ENCODE data around the gene LARGE1. TPM values are rescaled to one million over a fixed set of nuclear protein-coding genes. Genes with fewer than 3 reads are reported as not detected.

The LARGE1 gene
- total RNA-seq, 1 donor from 2014 or later: 81.6 TPM

DNA sequence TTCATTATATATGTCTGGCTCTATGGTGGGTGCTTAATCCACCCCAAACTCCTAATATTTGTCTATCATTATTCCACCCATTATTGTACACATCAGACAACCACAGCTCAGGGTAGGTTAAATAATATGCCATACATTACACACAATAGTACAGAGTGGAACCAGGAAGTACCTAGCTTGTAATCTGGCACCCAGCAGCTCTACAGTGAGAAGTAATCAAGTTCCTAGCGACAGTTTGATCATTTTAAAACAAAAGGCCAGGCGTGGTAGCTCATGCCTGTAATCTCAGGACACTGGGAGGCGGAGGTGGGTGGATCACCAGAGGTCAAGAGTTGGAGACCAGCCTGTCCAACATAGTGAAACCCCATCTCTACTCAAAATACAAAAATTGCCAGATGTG is 141.0 kb downstream of the LARGE1 start:
- DNase-seq (ENCODE audit: low spot score): no peak

DNA sequence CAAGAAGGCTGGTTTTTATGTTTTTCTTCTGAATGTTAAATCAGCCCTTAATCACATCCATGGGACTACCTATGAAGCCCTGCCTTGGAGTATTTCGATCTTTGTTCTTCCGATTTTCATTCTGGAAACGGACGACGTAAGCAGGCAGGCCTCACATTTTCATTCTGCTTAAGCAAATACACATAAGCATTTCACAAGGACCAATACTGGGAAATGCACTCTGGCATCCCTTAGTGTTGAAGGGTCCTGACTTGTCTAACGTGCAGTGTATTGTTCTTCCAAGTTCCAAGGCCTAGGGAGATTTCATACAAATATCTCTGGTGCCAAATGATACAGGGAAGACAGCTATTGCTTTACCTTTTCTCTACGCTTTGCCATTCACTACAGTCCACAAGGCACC is 143.8 kb downstream of the LARGE1 start:
- no peak for DNase-seq (ENCODE audit: low spot score)

DNA sequence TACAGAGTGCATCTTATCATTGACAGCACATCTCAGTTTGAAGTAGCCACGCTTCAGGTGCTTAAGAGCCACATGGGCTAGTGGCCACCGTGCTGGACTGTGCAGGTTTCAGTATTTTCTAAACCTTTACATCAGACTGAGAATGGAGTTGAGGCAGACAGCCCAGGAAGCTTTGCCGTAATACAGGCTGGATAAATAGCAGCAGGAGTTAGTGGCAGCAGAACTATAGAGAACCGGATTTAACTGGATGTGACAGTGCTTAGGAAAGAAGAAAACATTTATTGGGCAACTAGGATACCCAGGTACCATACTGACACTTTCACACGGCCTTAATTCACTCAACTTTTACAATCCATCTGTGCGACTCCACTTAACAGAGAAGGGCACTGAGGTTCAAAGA is 145.5 kb downstream of the LARGE1 start:
- no peak for DNase-seq (ENCODE audit: low spot score)

DNA sequence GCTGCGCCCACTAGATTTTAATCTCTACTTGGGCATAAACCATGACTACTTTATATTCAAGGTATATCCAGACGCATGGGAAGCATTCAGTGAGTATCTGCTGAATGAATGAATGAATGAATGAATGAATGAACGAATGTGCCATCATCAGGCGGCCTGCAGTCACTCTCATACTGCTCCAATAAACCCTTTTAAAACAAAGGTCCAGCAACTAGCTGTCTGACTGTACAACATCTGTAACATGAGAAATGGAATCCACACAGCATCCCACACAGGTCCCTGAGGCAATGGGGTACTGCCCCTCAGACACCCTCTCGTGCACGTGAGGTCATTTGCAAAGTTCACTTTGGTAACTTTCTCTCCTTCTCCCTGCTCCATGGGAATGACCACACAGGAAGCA is 147.5 kb downstream of the LARGE1 start:
- DNase-seq (ENCODE audit: low spot score): no peak

DNA sequence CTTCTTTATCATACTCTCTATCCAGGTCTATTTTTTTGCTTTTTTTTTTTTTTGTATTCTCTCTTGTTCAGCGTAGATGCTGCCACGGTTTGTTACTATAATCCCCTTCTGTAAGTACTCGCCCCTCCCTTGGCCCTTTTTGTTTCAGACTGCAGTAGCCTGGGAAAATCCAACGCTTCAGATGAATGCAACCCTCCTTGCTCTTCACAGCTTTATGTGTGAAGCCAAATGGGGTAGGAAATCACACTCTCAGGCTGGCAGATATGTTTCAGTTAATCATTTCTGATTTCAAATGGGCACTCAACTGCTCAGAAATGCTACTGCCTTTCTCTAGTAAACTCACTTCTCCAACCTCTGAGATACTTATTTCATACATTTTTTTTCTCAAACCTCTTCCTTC is 149.1 kb downstream of the LARGE1 start:
- DNase-seq (ENCODE audit: low spot score): no peak

DNA sequence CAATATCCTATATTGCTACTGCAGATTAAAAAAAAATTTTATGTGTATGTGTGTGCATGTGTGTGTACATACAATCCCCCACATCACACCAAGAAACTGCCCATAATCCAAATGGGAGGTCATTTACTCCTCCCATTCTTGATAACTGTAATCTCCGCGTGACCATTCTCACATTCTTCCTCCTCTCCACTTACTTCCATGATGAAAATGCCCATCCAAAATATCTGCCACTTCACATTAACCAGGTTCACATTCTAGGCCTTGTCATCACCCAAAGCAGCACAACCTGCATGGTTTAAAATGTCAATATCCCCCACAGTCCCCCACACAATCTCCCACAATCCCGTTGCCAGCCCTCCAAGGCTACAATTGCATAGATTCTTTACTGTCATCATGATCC is 149.6 kb downstream of the LARGE1 start:
- no peak for DNase-seq (ENCODE audit: low spot score)

DNA sequence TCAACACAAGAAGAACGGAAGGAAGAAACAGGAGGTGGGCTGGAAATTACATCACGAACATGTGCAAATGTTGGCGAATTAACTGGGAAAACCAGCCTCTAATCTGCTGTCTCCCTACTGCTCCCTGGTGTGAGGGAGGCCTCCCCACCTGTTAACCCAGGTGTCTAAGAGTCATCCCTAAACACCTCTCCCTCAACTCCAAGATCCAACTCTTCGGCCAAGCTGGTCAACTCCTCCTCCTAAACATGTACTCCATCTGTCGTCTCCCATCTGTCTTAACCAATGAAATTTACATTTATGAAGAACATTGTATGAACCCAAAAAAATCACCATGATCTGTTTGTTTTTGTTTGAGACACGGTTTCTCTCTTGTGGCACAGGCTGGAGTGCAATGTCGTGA is 154.2 kb downstream of the LARGE1 start:
- no peak for DNase-seq (ENCODE audit: low spot score)

DNA sequence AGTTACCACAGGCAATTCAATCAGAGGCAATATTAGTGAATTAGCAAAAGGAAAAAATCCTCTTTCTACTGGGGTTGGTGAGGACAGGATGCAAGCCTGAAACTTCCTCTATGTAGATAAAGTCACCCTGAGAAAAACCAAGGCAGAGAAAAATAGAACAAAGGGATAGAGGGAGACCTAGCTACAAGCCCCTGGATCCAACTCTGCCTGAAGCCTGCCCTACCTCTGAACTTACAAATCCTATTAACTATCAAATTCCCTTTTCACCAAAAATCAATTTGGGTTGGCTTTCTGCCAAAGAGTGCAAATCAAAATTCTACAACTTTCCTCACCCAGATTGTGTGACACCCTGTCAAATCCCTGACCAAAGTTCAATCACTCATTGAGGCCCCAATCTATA is 161.3 kb downstream of the LARGE1 start:
- DNase-seq (ENCODE audit: low spot score): no peak

DNA sequence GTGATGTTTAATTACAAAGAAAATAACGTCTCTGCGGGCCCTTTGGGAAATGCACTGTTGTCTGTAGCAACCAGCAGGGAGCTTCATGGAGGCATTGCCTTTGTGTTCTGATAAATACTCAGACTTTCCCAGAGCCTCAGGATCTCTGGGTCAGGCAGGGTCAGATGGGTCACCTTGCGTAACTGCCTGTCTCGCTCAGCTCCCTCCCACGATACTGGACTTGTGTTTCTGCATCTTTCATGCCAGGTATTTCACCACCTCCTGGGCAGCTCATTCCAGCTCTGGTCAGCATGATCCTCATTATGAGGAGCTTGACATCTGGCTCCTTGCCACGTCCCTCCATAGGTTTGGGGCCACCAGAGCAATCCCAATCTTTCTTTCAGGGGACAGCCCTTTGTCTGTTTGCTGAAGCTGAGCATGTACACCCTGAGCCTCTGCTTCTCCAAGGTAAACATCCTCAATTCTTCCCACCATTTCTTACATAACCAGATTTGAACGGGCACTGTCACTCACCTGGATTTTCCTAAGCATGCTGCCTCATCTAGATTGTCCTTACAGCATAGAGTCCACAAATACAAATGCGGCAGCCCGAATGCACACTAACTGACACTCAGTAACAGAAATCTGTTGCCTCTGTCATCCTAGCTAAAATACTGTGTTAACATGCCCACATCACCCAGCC is 162.3 kb downstream of the LARGE1 start:
- DNase-seq (ENCODE audit: low spot score): no peak

DNA sequence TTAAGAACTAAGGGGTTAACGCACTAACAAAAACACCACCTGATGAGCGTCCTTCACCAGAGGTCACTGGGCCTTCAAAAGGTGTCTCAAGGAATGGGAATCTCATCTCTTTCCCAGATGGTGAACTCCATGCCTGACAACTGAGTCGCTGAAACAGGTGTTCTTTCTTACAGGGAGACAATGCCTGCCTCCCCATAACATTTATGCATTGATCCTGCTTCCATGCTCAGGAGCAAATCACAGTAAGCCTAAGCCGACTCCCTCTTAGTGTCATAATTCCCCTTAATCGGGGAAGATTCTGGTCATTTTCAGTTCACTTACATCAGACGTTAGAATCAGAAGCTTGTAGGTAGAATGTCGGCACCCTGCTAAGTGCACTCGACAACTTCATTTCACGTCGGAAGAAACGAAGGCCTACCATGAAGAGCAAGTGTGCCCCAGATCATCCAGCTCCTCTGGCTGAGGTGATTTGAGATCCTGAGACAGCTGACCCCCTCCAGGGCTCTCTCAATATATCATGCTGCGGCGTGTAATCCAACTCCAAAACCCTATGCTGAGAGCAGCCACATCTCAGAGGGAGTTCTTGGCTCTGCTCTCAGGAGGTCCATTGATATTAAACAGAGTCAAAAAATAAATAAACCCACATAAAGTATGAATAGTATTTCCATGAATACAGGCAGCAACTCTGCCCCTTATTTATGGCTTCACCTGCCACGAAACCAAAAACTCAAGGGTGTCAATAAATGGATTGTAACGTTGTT is 163.1 kb downstream of the LARGE1 start:
- DNase-seq (ENCODE audit: low spot score): no peak

DNA sequence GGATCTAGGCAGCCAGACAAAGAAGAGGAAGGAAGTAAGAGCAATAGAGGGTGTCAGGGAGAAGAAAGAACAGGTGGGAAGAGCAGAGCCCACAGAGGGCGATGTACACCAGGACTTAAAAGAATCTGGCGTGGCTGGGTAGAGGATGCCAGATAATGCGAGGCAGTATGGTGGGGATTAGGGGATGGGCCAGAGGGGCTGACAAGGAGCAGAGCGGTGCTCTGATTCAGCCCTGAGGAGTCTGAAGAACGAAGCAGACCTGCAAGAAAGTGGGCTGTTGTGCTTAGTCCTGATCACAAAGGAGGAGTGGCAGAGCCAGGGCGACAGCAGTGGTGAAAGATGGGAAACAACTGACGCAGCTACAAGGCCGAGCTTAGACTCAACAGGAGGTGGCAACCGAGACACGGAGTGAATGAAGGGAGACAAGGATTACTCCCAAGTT is 163.7 kb downstream of the LARGE1 start:
- DNase-seq (ENCODE audit: low spot score): no peak

DNA sequence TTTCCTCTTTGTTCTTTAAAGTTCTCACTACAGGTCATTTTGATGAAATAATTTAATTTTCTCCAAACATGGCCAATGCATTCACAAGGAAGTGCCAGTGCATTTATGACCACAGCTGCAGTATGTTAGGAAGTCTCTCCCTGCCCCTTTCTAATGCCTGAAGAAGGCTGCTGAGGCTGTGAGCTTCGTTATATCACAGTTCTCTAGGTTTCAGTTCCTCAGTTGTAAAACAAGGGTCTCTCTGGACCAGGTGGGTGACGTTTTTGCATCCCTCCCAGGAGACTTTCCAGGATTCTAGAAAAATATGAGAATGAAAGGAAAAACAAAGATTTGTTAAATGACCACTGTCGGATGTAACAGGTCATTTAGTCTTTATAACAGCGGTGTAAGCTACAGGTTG is 171.6 kb downstream of the LARGE1 start:
- DNase-seq (ENCODE audit: low spot score): no peak

DNA sequence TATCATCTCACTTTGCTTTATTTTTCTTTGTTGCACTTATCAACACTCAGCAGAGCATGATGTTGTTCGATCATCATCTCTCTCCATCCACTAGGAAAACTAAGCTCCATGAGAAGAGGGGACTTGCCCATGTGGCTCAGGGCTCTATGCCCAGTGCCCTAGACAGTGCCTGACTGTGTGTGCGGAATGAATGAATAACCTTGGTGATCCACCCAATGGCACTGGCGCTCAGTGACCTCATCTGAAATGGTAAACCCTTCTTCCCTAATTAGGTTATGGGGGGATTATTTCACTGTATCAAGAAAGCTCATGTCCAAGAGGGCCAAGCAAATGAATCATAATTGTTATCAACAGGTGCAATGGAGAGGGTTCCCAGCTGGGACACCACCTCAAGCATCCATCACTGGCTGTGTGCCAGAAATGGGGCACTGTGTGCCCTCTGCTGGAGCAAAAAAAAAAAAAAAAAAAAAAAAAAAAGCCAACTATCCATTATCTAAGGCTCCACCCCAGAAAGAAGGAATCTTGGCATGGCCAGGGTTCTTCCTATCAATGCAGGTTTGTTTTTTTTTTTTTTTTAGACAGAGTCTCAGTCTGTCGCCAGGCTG is 172.6 kb downstream of the LARGE1 start:
- no peak for DNase-seq (ENCODE audit: low spot score)

DNA sequence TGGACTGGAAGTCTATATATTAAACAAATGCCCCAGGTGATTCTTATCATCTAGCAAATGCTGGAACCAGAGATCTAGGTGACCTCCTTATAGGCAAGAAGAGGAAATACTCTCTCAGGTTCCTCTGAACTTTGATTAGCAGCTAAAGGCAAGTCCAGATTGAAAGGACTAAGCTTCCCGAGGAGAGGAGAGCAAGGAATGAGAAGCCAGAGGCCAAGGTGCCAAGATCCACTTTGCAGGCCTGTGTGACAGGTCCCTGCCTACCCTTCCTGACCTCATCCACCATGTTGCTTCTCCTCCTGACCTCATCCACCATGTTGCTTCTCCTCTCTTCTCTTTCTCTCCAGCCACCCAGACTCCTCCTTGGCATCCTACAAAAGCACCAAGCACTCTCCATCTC is 173.2 kb downstream of the LARGE1 start:
- no peak for DNase-seq (ENCODE audit: low spot score)

DNA sequence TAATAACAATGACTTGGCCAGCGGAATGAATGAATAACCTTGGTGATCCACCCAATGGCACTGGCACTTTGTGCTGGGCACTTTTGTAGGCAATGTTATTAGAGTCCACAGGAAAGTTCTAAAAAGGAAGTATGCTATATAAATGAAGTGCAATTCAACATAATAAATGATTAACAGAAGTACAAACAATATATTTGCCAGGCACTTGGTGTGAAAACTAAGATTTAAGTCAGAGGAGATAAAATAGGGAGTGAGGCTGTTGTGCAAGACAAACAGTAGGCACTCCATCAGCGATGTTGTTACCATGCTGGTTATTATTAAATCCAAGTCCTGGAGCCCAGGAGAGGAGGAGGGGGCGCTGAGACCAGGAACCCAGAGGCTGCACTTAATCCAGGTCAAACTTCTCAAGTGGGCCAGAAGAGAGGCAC is 173.8 kb downstream of the LARGE1 start:
- DNase-seq (ENCODE audit: low spot score): no peak

DNA sequence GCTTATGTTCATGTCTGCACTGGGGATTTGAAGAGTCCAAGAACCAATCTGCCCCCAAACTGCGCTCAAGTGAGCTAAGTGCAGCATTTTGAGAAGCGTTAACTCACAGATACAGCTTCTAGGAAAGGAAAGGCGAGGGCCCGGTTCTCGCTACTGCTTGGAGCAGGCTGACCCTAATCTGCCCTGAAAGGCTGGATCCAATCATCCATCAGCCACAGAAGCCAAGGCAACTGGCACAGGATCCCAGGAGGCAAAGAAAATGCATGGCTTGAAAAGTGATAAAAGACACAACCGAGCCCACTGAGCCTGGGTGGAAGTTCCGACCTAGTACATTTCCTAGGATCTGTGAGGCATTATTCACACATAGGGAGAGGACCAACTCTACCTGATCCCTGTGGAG is 174.8 kb downstream of the LARGE1 start:
- DNase-seq (ENCODE audit: low spot score): no peak

DNA sequence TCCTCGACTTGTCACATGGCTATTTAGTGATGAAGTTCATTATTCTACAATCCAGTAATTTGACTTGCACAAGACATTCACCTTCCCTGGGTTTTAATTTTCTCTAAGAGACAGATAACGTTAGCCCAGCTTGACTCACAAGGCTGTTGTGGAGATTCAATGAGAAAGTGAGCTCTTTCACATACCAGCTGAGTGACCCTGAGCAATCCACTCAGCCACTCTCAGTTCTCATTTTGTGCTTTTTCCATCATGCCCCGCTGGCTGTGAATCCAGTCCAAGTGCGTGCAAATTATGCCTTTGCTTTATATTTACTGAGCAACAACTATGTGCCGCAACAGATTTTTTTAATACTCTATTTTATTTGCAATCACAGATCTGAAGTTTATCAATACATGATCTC is 176.5 kb downstream of the LARGE1 start:
- DNase-seq (ENCODE audit: low spot score): no peak

DNA sequence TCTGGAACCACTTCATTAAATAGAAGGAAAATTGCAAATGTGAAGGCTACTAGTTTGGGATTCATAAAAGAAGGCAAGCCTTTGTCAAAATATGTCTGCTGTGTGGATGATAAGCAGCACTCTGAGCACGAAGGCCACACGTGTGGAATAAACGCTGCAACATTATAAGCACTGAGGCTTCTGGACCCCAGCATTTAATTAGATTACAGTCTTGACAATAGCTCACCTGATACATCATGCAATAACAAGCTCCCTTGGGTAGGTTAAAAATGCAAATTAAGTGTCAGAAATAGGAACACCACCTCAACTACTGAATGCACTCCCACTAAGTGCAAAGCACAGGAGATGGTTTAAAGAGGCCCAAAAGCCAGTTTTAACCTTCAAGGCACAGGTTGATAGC is 179.3 kb downstream of the LARGE1 start:
- DNase-seq (ENCODE audit: low spot score): no peak

DNA sequence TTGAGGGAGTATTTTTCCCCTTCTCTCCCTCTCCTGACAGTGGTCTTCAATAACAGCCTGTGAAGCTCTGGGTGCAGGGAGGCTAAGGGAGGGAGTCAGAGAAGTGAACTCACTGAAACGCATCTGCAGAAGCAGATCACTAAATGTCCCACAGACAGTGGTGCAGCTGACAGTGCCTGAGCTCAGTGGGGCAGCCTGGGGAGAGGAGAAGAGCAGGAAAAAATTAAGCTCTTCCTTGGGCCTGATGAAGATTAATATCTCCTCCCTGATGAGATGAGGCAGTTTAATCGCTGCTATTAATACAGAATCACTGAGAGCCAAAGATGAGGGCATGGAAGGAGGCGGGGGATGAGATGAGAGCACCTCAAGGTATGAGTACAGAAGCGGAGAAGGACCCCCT is 180.8 kb downstream of the LARGE1 start:
- no peak for DNase-seq (ENCODE audit: low spot score)

DNA sequence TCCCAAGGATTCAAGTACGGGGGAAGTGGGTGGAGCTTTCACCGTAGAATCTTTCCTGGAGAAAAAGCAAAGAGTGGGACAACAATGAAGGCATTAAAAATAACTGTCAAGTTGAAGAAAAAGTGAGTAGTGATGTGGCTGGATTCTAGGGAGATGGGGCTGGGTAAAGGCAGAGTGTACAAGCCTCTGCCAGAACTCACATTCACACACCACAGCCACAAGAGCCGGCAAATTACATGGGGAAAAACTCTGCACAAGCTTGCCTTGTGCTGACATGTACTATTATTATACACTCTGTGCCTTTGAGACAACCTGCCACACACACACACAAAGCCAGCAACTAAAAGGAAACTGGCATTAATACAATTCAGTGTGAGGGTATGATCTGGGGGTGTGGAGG is 182.6 kb downstream of the LARGE1 start:
- no peak for DNase-seq (ENCODE audit: low spot score)

DNA sequence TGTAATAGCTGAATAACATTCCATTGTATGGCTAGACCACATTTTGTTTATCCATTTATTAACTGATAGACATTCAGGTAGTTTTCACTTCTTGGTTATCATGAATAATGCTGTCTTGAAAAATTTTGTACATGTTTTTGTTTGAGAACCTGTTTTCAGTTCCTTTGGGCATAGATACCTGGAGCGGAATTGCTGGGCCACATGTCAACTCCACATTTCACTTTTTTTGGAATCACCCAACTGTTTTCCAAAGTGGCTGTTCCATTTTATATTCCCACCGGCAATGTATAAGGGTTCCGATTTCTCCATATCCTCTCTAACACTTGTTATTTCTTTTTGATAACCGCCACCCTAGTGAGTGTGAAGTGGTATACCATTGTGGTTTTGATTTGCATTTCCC is 184.3 kb downstream of the LARGE1 start:
- no peak for DNase-seq (ENCODE audit: low spot score)

DNA sequence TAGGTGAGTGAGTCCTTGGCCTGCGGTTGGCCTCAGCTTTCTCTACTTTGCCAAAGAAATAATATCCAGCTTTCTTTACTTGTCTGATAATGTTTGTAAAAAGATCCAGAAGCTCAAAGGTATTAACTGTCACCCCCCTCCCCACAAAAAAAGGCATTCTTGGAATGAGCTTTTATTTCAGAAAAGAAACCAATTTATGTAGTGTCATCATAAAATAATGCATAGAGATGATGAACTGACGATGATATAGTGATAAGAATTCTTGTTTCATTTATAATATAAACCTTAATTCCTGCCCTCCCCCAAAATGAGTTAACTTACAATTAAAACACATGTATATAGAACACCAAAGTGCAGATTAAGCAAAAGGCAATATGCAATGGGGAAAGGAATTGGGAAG is 191.4 kb downstream of the LARGE1 start:
- DNase-seq (ENCODE audit: low spot score): no peak

DNA sequence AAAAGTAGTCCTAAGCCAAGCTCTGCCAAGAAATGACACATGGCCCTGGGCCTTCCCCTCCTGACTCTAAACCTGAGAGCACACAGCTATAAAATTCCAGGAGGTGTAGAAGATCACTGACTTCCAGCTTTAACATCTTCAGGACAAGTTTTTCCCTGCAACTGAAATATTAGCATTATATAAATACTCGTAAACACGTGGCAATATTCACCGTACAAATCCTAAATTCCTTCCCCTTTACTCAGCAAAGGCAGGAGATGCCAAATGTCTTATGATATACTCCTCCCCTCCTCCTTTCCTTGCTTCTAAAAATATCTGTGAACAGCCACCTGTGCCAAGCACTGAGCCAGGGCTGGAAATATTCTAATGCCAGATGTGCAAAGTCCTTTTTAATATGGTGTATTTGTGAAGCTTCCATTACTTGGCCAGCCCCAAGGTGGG is 194.0 kb downstream of the LARGE1 start:
- DNase-seq (ENCODE audit: low spot score): no peak

Data from ureter (tissue), 1 donor.